Measurements from ENCODE around the gene PSMA7.

GRCh38 chr20:62165762-62166399, 22.7 kb upstream of the PSMA7 start:
- no peak for TF ChIP-seq MXI1 (IDR thresholded peaks at IDR 0.05; ENCODE audit: low read depth, low read length)
- no peak for TF ChIP-seq MAX (IDR thresholded peaks at IDR 0.05; ENCODE audit: low read depth)
- TF ChIP-seq CTCF (IDR thresholded peaks at IDR 0.05), result no peak
- TF ChIP-seq, protein P1, sequence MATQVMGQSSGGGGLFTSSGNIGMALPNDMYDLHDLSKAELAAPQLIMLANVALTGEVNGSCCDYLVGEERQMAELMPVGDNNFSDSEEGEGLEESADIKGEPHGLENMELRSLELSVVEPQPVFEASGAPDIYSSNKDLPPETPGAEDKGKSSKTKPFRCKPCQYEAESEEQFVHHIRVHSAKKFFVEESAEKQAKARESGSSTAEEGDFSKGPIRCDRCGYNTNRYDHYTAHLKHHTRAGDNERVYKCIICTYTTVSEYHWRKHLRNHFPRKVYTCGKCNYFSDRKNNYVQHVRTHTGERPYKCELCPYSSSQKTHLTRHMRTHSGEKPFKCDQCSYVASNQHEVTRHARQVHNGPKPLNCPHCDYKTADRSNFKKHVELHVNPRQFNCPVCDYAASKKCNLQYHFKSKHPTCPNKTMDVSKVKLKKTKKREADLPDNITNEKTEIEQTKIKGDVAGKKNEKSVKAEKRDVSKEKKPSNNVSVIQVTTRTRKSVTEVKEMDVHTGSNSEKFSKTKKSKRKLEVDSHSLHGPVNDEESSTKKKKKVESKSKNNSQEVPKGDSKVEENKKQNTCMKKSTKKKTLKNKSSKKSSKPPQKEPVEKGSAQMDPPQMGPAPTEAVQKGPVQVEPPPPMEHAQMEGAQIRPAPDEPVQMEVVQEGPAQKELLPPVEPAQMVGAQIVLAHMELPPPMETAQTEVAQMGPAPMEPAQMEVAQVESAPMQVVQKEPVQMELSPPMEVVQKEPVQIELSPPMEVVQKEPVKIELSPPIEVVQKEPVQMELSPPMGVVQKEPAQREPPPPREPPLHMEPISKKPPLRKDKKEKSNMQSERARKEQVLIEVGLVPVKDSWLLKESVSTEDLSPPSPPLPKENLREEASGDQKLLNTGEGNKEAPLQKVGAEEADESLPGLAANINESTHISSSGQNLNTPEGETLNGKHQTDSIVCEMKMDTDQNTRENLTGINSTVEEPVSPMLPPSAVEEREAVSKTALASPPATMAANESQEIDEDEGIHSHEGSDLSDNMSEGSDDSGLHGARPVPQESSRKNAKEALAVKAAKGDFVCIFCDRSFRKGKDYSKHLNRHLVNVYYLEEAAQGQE (IDR thresholded peaks at IDR 0.05; ENCODE audit: low read depth, low read length), result no peak
- no peak for TF ChIP-seq TAF1 (IDR thresholded peaks at IDR 0.05; ENCODE audit: borderline replicate concordance, low read depth, low read length)
- no peak for TF ChIP-seq EZH2phosphoT487 (IDR thresholded peaks at IDR 0.05; ENCODE audit: borderline replicate concordance, low read depth)
- TF ChIP-seq ELF1 (IDR thresholded peaks at IDR 0.05), result no peak
- TF ChIP-seq POLR2AphosphoS5 (IDR thresholded peaks at IDR 0.05; ENCODE audit: low read depth, low read length), result no peak
- no peak for TF ChIP-seq RXRA (IDR thresholded peaks at IDR 0.05; ENCODE audit: borderline replicate concordance, low read depth)
- TF ChIP-seq FOXM1 (IDR thresholded peaks at IDR 0.05; ENCODE audit: low read depth), result no peak
